Measurements from ENCODE around the gene SLFN13.
A peak's percentile ranks its signal among the peaks of the same experiment; 100 is the strongest.

DNA sequence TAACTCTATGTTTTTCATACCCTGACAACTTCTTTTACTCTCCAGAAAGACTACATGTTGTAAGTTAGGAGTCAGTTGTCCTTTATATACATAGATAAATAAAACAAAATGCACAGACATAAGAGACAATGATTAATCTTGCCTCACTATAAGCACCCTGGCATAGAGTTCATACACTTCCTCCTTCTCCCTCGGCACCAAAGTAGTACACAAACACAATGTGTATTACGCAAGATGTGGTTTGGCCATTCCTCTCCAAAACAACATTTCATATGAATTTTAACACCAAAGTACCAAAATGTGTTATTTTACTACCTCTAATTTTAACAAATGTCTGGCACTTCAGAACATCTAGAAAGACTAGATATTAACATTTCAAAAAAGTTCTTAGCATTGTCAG lies 57.9 kb downstream of the SLFN13 start:
- TF ChIP-seq EP300 (IDR thresholded peaks at IDR 0.05; ENCODE audit: borderline replicate concordance): no peak
- TF ChIP-seq ZBTB7A (IDR thresholded peaks at IDR 0.05; ENCODE audit: low read depth): no peak
- TF ChIP-seq TEAD4 (IDR thresholded peaks at IDR 0.05): no peak
- TF ChIP-seq FOXM1 (IDR thresholded peaks at IDR 0.05; ENCODE audit: borderline replicate concordance, low read depth): no peak
- TF ChIP-seq CEBPB (IDR thresholded peaks at IDR 0.05): 0 out of 2 replicates have a peak, but pooled peaks have one; percentile 21
- no peak for TF ChIP-seq CREB1 (IDR thresholded peaks at IDR 0.05; ENCODE audit: low read depth)
- TF ChIP-seq TAF1 (IDR thresholded peaks at IDR 0.05; ENCODE audit: low read depth): no peak
- TF ChIP-seq, protein P1, sequence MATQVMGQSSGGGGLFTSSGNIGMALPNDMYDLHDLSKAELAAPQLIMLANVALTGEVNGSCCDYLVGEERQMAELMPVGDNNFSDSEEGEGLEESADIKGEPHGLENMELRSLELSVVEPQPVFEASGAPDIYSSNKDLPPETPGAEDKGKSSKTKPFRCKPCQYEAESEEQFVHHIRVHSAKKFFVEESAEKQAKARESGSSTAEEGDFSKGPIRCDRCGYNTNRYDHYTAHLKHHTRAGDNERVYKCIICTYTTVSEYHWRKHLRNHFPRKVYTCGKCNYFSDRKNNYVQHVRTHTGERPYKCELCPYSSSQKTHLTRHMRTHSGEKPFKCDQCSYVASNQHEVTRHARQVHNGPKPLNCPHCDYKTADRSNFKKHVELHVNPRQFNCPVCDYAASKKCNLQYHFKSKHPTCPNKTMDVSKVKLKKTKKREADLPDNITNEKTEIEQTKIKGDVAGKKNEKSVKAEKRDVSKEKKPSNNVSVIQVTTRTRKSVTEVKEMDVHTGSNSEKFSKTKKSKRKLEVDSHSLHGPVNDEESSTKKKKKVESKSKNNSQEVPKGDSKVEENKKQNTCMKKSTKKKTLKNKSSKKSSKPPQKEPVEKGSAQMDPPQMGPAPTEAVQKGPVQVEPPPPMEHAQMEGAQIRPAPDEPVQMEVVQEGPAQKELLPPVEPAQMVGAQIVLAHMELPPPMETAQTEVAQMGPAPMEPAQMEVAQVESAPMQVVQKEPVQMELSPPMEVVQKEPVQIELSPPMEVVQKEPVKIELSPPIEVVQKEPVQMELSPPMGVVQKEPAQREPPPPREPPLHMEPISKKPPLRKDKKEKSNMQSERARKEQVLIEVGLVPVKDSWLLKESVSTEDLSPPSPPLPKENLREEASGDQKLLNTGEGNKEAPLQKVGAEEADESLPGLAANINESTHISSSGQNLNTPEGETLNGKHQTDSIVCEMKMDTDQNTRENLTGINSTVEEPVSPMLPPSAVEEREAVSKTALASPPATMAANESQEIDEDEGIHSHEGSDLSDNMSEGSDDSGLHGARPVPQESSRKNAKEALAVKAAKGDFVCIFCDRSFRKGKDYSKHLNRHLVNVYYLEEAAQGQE (IDR thresholded peaks at IDR 0.05; ENCODE audit: low read depth): no peak

All from Ishikawa (cell line).